Measurements from ENCODE around the gene AGL. TPM values are rescaled to one million over a fixed set of nuclear protein-coding genes. Genes with fewer than 3 reads are reported as not detected.

The AGL gene
- total and polyA plus RNA-seq, 2 experiments from 2014 or later = 9.3 to 34.2 TPM

- Histone ChIP-seq H3K79me2 (no peaks in the 10 kb centered on the region), H3K4me3 (no peak overlapping the region), H3K36me3 (replicated peaks; ENCODE audit: insufficient read depth, low read depth) (no peaks in the 10 kb centered on the region), H3K4me1 (ENCODE audit: insufficient read depth) (peaks cover 5% of the 10 kb centered on the region), H4K20me1 (ENCODE audit: insufficient read depth, poor library complexity, severe bottlenecking) (no peaks in the 10 kb centered on the region), H3K9me2 (replicated peaks; ENCODE audit: insufficient read depth) (no peaks in the 10 kb centered on the region), H3K4me2 (peak overlapping the region; percentile 12), H3K9me3 (ENCODE audit: low read depth) (no peaks in the 10 kb centered on the region), H3K27me3 (no peaks in the 10 kb centered on the region), H2AFZ (no peak overlapping the region), H3K27ac (no peak overlapping the region)
- DNase-seq (ENCODE audit: low spot score) = peak; percentile 30
- no peak for TF ChIP-seq EZH2 (IDR thresholded peaks at IDR 0.05; ENCODE audit: borderline replicate concordance)
- WGBS (ENCODE audit: low lambda C conversion rate, missing lambda C conversion rate) = 28% methylated on average over 7 of the region's 7 CpGs
Measured at GRCh38 chr1:99943223-99943794, 93.1 kb downstream of the AGL start.

- no peak for DNase-seq (ENCODE audit: low spot score)
- no peaks in the 10 kb centered on the region for H4K20me1 ChIP-seq (ENCODE audit: insufficient read depth, poor library complexity, severe bottlenecking)
- H3K9me3 ChIP-seq (ENCODE audit: low read depth) = no peaks in the 10 kb centered on the region
- H3K27me3 ChIP-seq = no peaks in the 10 kb centered on the region
- no peak overlapping the region for H2AFZ ChIP-seq
- H3K27ac ChIP-seq = no peak overlapping the region
- TF ChIP-seq EZH2 (IDR thresholded peaks at IDR 0.05; ENCODE audit: borderline replicate concordance) = no peak
- TF ChIP-seq CTCF (IDR thresholded peaks at IDR 0.05; ENCODE audit: poor library complexity) = no peak
- no peak for TF ChIP-seq EZH2phosphoT487 (IDR thresholded peaks at IDR 0.05; ENCODE audit: low read depth, severe bottlenecking, unreplicated experiment)
- peaks cover 5% of the 10 kb centered on the region for H3K4me1 ChIP-seq (ENCODE audit: insufficient read depth)
- no peak overlapping the region for H3K4me3 ChIP-seq
- H3K79me2 ChIP-seq = no peaks in the 10 kb centered on the region
- 56% methylated on average over 1 of the region's 1 CpG for WGBS (ENCODE audit: low lambda C conversion rate, missing lambda C conversion rate)
- H3K9me2 ChIP-seq (replicated peaks; ENCODE audit: insufficient read depth) = no peaks in the 10 kb centered on the region
- H3K36me3 ChIP-seq (replicated peaks; ENCODE audit: insufficient read depth, low read depth) = no peaks in the 10 kb centered on the region
- no peak overlapping the region for H3K4me2 ChIP-seq
Measured at GRCh38 chr1:99944192-99944591, 94.0 kb downstream of the AGL start.

GRCh38 chr1:99945174-99945573 is 95.0 kb downstream of the AGL start:
- 92% methylated on average over 1 of the region's 1 CpG for WGBS (ENCODE audit: low lambda C conversion rate, missing lambda C conversion rate)
- no peak overlapping the region for H3K27ac ChIP-seq

GRCh38 chr1:99950486-99950885 is 100.3 kb downstream of the AGL start:
- Histone ChIP-seq H3K36me3 (replicated peaks; ENCODE audit: insufficient read depth, low read depth) (no peaks in the 10 kb centered on the region), H3K79me2 (no peaks in the 10 kb centered on the region), H4K20me1 (ENCODE audit: insufficient read depth, poor library complexity, severe bottlenecking) (no peaks in the 10 kb centered on the region), H3K27ac (no peak overlapping the region), H3K4me1 (ENCODE audit: insufficient read depth) (no peaks in the 10 kb centered on the region), H3K9me3 (ENCODE audit: low read depth) (no peaks in the 10 kb centered on the region), H3K27me3 (no peaks in the 10 kb centered on the region), H2AFZ (no peak overlapping the region), H3K4me2 (no peak overlapping the region), H3K4me3 (no peak overlapping the region), H3K9me2 (replicated peaks; ENCODE audit: insufficient read depth) (no peaks in the 10 kb centered on the region)
- no peak for TF ChIP-seq EZH2 (IDR thresholded peaks at IDR 0.05; ENCODE audit: borderline replicate concordance)
- no peak for TF ChIP-seq CTCF (IDR thresholded peaks at IDR 0.05; ENCODE audit: poor library complexity)
- TF ChIP-seq EZH2phosphoT487 (IDR thresholded peaks at IDR 0.05; ENCODE audit: low read depth, severe bottlenecking, unreplicated experiment) = no peak
- WGBS (ENCODE audit: low lambda C conversion rate, missing lambda C conversion rate) = 64% methylated on average over 3 of the region's 3 CpGs
- DNase-seq (ENCODE audit: low spot score) = no peak

More at GRCh38 chr1:99945174-99945573, 95.0 kb downstream of the AGL start:
- Histone ChIP-seq H3K4me3 (no peak overlapping the region), H4K20me1 (ENCODE audit: insufficient read depth, poor library complexity, severe bottlenecking) (no peaks in the 10 kb centered on the region), H3K79me2 (no peaks in the 10 kb centered on the region), H3K9me3 (ENCODE audit: low read depth) (no peaks in the 10 kb centered on the region), H3K36me3 (replicated peaks; ENCODE audit: insufficient read depth, low read depth) (no peaks in the 10 kb centered on the region), H2AFZ (no peak overlapping the region), H3K4me2 (no peak overlapping the region), H3K4me1 (ENCODE audit: insufficient read depth) (peaks cover 5% of the 10 kb centered on the region), H3K27me3 (no peaks in the 10 kb centered on the region), H3K9me2 (replicated peaks; ENCODE audit: insufficient read depth) (no peaks in the 10 kb centered on the region)
- TF ChIP-seq EZH2phosphoT487 (IDR thresholded peaks at IDR 0.05; ENCODE audit: low read depth, severe bottlenecking, unreplicated experiment) = no peak
- no peak for TF ChIP-seq CTCF (IDR thresholded peaks at IDR 0.05; ENCODE audit: poor library complexity)
- DNase-seq (ENCODE audit: low spot score) = no peak
